NCI-H510A treated with DMSO at 0.1 percent for 48 hours (cell line): ENCODE results near the gene CYP11A1.

ENCODE experiments used
- DNase-seq: peaks from one replicate; lab custom pipeline; 2025; lab: John Stamatoyannopoulos, UW

CYP11A1 gene

GRCh38 chr15:74300057-74300795 lies 67.2 kb downstream of the CYP11A1 start:
- DNase-seq = no peak

DNA sequence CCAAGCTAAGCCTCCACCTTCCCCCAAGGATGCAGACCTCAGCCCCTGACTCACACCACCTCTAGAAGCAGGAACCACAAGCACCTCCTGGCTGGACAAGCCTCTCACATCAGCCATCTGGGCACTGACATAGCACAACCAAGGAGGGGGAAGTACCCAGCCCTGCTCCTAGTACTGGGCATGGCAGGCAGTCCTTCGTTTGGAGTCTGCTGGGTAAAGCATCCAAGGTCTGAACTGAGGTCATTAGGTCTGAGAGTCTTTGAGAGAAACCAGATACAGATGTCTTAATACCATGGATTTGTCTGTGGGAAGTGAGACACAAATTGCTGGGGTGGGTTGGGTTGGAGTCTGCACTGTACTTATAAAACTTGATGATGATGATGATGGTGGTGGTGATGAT lies 69.6 kb downstream of the CYP11A1 start:
- DNase-seq = no peak

DNA sequence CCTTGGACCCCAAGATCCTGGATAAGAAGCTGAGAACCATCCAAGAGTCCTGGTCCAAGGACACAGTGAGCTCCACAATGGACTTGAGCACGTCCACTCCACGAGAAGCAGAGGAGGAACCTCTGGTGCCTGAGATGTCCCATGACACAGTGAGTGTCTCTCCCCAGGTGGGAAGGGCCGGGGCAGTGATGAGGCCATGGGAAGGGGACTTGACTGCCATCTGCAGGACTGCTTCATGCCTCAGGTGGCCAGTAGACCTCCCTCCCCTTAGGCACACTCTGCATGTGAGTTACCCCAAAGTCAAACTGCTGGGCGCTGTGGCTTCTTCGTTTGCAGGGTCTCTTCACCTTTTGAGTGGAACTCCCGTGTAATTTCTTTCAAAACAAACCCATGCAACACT lies 71.6 kb downstream of the CYP11A1 start:
- DNase-seq = no peak

DNA sequence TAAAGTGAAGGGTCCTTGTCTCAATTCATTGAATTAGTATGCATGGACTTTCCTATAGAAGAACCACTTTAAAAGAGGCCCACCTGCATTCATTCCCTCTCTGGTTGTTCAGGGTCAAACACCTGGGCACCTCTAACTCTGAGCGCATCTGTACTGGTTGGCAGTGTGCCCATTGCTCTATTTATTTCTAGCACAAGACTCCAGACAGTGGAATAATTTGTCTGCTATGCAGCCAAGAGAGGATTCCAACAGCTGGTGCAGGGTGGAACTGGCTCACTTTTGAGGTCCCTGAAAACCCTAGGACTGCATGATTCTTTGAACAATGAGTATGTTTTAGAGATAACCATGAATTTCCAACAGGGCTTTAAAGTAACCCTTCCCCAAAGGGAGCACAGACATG lies 73.4 kb downstream of the CYP11A1 start:
- DNase-seq = peak; percentile 18

DNA sequence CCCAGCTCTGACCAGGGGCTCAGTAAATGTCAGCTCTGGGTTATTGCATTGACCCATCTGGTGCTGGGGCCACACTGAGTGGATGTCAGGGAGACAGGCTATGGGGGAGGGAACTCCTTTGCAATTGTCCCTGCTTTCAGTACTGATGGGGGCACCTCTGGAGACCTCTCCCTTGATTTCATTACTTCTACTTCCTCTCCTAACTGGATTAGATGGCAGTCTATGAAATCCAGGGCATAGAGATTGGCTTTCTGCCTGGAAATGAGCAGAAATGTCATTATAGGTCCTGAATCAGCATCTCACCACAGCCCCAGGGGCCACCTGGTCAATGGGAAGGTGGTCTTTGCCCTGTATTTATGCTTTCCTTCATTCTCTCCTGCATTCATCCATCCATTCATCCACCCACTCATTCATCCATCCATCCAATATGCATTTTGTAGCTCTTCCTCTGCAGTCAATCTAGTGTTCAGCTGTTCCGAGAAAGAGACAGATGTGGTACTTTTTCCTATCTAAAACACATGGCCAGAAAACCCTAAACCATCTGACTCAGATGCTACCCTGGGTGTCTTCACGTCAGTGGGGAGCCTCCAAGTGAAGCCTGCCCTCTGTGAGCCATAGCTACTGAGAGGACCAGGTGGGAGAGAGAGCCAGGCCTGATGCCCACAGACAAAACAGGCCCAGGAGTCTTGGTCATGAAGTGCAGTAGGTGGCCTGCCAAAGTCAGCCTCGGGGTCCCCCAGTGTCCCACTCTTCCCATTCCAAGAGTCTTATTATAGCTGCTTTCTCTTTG lies 74.2 kb downstream of the CYP11A1 start:
- no peak for DNase-seq

DNA sequence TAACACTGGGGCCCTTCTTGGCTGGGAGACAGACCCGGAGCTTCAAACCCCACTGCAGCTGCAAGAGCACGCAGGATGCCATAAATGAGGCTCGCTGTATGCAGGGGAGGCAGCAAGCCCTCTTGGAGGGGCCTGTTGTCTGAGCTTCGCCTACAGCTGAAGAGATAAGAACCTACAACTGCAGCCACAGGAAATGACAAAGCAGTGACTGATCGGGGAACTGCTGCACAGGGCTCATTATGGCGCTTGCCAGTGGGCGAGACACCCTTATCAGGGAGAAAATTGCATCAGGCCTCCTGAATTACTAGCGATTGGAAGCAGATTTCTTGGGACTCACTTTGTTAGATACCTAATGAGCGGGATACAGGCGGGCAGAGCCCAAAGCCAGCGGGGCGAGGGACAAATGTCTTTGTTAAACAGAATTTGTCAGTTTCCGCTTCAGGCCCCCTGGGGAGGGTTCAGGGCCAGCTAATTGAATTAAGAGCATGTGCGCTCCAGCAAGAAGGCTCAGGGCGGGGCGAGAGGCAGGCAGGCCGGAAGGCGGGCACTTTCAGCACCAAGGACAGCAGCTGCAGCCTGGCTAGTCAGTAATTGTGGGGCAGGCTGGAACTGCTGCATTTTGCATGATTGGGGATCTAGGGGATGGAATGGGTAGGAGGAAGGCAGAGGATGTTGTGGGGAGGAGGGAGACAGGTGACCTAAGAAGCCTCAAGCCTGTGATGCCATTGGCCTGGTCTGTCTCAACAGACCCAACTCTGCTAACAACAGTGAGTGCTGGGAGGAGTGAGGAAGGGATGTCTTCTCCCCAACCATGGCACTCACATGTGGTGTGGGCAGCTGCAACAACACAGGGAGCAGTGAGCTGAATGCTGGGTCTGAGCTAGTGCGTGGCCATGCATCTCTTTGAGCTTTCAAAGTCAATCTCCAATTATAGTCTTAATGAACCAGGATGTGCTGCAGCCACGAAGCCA lies 76.1 kb downstream of the CYP11A1 start:
- DNase-seq = peak; percentile 83

- DNase-seq = no peak
These were observed 76.8 kb downstream of the CYP11A1 start for GRCh38 chr15:74290645-74291044.

DNA sequence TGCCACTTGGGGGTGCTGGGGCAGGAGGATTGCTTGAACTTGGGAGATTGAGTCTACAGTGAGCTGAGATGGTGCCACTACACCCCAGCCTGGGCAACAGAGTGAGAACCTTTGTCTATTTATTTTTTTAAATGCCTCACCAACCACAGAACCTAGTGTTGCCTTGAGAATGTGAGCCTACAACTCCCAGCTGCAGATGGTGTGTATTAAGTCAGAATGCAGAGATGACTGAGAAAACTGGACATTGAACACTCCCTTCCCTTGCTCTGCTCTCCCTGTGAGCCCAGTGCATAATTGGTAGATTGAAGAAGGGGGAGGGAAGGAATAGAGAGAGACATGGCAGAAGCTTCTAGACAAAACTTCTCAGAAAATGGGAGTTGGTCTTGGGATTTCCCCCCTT lies 77.8 kb downstream of the CYP11A1 start:
- no peak for DNase-seq
